ENCODE measurements around the gene RFX2.

GRCh38 chr19:6023936-6024335, 86.4 kb downstream of the RFX2 start:
- TF ChIP-seq PKNOX1 (IDR thresholded peaks at IDR 0.05) (no peak), CTCF (IDR thresholded peaks at IDR 0.05 in 2 of 3, conservative IDR thresholded peaks at IDR 0.05 in 1 of 3; ENCODE audit: control insufficient read depth in 2 of 3, extremely low read depth in 1 of 3, insufficient read depth in 1 of 3, low read depth in 3 of 3, low read length in 3 of 3) (no peak), RFX5 (IDR thresholded peaks at IDR 0.05; ENCODE audit: low read depth, low read length) (no peak), ELK1 (IDR thresholded peaks at IDR 0.05; ENCODE audit: low read depth, low read length) (no peak), SIN3A (IDR thresholded peaks at IDR 0.05; ENCODE audit: low read depth, low read length) (no peak), CHD4 (IDR thresholded peaks at IDR 0.05) (no peak), ATF3 (IDR thresholded peaks at IDR 0.05; ENCODE audit: borderline replicate concordance, extremely low read depth, low read depth, low read length) (no peak)
